ENCODE measurements around the gene STK40. TPM values are rescaled to one million over a fixed set of nuclear protein-coding genes. Genes with fewer than 3 reads are reported as not detected.

The STK40 gene
- total RNA-seq, 1 experiment from 2014 or later: 26.2 TPM

DNA sequence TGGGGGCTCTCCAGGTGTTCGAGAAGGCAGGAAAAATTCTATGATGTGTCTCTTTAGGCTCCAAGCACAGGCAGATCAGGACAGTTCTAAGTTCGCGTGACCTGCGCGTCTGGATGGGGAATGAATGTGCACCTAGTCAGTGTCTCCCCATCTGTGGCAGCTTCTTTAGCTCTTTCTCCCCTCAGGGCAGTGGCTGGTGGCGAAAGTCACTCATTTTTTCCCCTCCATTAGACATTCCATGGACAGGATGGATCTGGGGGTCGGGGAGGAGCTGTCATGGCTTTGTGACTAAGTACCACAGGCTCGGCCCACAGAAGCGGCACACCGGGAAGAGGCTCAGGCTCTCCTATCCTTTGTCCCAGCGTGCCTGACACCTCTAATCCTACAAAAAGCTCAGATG lies 31.2 kb downstream of the STK40 start:
- Histone ChIP-seq H3K27ac (ENCODE audit: insufficient read length, low read depth, low read length) (no peak overlapping the region), H3T11ph (ENCODE audit: low read length) (no peak overlapping the region), H2BK120ac (ENCODE audit: low read depth, low read length, poor library complexity, severe bottlenecking) (no peak overlapping the region), H2BK15ac (ENCODE audit: low read depth, low read length) (no peak overlapping the region), H3K79me2 (ENCODE audit: insufficient read depth, low read length) (no peaks in the 10 kb centered on the region), H2AFZ (ENCODE audit: low read length) (no peak overlapping the region), H3K9ac (ENCODE audit: extremely low read depth, insufficient read length, low read length) (no peak overlapping the region), H4K8ac (replicated peaks; ENCODE audit: insufficient read length, low read depth, low read length) (no peak overlapping the region), H4K20me1 (ENCODE audit: control insufficient read depth, insufficient read depth, insufficient read length) (no peaks in the 10 kb centered on the region), H3K23me2 (ENCODE audit: insufficient read length, low read depth, low read length, poor library complexity, severe bottlenecking) (no peaks in the 10 kb centered on the region), H3K4ac (ENCODE audit: low read depth, low read length) (no peak overlapping the region), H3K56ac (ENCODE audit: insufficient read length, low read depth, low read length) (no peak overlapping the region), H2BK5ac (ENCODE audit: insufficient read length, low read length) (no peak overlapping the region), H3K18ac (ENCODE audit: insufficient read length, low read depth, low read length) (no peak overlapping the region), H3K27me3 (ENCODE audit: insufficient read depth, low read length) (no peaks in the 10 kb centered on the region), H4K91ac (ENCODE audit: insufficient read length, low read depth, low read length) (no peak overlapping the region), H4K5ac (ENCODE audit: insufficient read length, low read depth, low read length) (no peak overlapping the region), H3K14ac (ENCODE audit: insufficient read depth, low read length) (no peak overlapping the region), H2BK20ac (ENCODE audit: low read depth, low read length, poor library complexity, severe bottlenecking) (no peak overlapping the region), H3K4me2 (ENCODE audit: insufficient read depth, insufficient read length, low read length) (no peak overlapping the region), H3K4me1 (ENCODE audit: insufficient read depth, low read length) (0 out of 2 replicates have a peak, but pooled peaks cover 2% of the 10 kb centered on the region), H2AK5ac (ENCODE audit: insufficient read length, low read length) (no peak overlapping the region), H3K23ac (ENCODE audit: insufficient read length, low read depth, low read length) (no peak overlapping the region), H3K9me3 (ENCODE audit: control insufficient read depth, low read depth, low read length) (no peaks in the 10 kb centered on the region), H2BK12ac (ENCODE audit: insufficient read length, low read depth, low read length) (no peak overlapping the region), H3K79me1 (ENCODE audit: insufficient read depth, low read depth, low read length, poor library complexity, severe bottlenecking) (no peaks in the 10 kb centered on the region)
- Mint-ChIP-seq H3K4me1 (peaks cover 7 to 11% of the 10 kb centered on the region in 2 experiments), H3K36me3 (ENCODE audit: insufficient read depth in 1 of 3, low read depth in 3 of 3) (peaks cover 20 to 53% (median 35%) of the 10 kb centered on the region in 3 experiments; a peak in 6 of 7 replicates), H3K27ac (peak overlapping the region in 1 of 3 experiments; percentile 74; a peak in 1 of 7 replicates), H3K9me3 (no peaks in the 10 kb centered on the region), H3K4me3 (no peak overlapping the region), H3K27me3 (ENCODE audit: low read depth) (no peaks in the 10 kb centered on the region)
- no peak for DNase-seq
- TF ChIP-seq, protein P1, sequence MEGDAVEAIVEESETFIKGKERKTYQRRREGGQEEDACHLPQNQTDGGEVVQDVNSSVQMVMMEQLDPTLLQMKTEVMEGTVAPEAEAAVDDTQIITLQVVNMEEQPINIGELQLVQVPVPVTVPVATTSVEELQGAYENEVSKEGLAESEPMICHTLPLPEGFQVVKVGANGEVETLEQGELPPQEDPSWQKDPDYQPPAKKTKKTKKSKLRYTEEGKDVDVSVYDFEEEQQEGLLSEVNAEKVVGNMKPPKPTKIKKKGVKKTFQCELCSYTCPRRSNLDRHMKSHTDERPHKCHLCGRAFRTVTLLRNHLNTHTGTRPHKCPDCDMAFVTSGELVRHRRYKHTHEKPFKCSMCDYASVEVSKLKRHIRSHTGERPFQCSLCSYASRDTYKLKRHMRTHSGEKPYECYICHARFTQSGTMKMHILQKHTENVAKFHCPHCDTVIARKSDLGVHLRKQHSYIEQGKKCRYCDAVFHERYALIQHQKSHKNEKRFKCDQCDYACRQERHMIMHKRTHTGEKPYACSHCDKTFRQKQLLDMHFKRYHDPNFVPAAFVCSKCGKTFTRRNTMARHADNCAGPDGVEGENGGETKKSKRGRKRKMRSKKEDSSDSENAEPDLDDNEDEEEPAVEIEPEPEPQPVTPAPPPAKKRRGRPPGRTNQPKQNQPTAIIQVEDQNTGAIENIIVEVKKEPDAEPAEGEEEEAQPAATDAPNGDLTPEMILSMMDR (conservative IDR thresholded peaks at IDR 0.05): no peak
- no CpG with 5 or more reads among the region's 11 CpGs for WGBS (ENCODE audit: extremely low coverage, insufficient read length, low lambda C conversion rate)

Measured in H9 (cell line).